Tibial nerve (tissue), 3 donors: ENCODE data around the gene MKNK1.

Source experiments
- POLR2A ChIP-seq, 2 donors: fragments of 450-650 bp; IDR thresholded peaks; one replicate each; pipeline ENCODE4 v1.6.1; 2017; ENCODE audit warnings: antibody characterized with exemption in 2 of 2, mild to moderate bottlenecking in 2 of 2, moderate library complexity in 2 of 2
- TF ChIP-seq, protein P1 (sequence below), 5 experiments: fragments of 200-600 bp in 3 of 5; fragments of 450-650 bp in 2 of 5; sonication (generic) in 3 of 5; IDR thresholded peaks; one replicate each; pipeline ENCODE4 v1.5.1; 2016 to 2019; ENCODE audit warnings: antibody characterized with exemption in 5 of 5, mild to moderate bottlenecking in 3 of 5, moderate library complexity in 2 of 5

DNA sequence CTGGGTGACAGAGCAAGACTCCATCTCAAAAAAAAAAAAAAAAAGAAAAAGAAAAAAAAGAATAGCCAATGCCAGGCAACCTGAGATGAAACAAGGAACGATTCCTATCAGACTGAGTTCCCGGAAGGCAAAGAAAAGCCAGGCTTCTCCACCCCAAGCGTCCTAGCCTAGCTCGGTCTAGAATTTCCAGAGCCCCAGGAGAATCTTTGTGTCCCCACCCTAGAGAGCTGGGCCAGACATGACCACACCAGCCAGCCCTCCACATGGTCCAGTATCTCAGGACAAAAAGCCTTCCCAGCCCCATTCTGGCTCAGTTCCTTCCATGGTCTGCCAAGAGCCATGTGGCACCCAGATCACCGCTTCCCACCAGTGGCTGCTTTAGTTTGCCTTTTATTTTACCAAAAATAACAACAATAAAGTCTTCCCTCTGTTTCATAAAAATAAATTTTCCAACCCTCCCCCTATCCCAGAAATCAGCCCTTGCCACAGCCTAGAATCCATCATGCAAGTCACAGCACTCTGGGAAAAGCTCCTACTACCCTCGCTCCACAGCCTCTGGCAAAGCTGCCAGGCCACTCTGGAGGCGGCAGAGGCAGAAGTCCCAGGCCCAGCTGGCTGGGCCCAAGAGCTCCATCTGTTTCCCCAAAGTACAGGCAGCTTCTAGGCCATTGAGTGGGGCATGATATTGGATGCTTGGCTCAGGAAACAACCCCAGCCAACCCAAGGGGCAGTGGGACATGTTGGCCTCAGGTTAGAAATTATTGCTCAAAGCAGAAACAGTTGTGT is 3.5 kb upstream of the MKNK1 start:
- TF ChIP-seq, protein P1, sequence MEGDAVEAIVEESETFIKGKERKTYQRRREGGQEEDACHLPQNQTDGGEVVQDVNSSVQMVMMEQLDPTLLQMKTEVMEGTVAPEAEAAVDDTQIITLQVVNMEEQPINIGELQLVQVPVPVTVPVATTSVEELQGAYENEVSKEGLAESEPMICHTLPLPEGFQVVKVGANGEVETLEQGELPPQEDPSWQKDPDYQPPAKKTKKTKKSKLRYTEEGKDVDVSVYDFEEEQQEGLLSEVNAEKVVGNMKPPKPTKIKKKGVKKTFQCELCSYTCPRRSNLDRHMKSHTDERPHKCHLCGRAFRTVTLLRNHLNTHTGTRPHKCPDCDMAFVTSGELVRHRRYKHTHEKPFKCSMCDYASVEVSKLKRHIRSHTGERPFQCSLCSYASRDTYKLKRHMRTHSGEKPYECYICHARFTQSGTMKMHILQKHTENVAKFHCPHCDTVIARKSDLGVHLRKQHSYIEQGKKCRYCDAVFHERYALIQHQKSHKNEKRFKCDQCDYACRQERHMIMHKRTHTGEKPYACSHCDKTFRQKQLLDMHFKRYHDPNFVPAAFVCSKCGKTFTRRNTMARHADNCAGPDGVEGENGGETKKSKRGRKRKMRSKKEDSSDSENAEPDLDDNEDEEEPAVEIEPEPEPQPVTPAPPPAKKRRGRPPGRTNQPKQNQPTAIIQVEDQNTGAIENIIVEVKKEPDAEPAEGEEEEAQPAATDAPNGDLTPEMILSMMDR (IDR thresholded peaks at IDR 0.05), result no peak
- TF ChIP-seq POLR2A (IDR thresholded peaks at IDR 0.05), result no peak
